ENCODE data around the gene ZBED1.

ZBED1 gene

GRCh38 chrX:2447484-2447883, 53.3 kb downstream of the ZBED1 start:
- TF ChIP-seq CTCF (conservative IDR thresholded peaks at IDR 0.05) (no peak), ZFX (IDR thresholded peaks at IDR 0.05) (no peak)

GRCh38 chrX:2446815-2447214, 54.0 kb downstream of the ZBED1 start:
- H3K27ac ChIP-seq: no peak overlapping the region
- TF ChIP-seq CTCF (conservative IDR thresholded peaks at IDR 0.05) (no peak), ZFX (IDR thresholded peaks at IDR 0.05) (no peak)

More at GRCh38 chrX:2447484-2447883, 53.3 kb downstream of the ZBED1 start:
- H3K27ac ChIP-seq: no peak overlapping the region

DNA sequence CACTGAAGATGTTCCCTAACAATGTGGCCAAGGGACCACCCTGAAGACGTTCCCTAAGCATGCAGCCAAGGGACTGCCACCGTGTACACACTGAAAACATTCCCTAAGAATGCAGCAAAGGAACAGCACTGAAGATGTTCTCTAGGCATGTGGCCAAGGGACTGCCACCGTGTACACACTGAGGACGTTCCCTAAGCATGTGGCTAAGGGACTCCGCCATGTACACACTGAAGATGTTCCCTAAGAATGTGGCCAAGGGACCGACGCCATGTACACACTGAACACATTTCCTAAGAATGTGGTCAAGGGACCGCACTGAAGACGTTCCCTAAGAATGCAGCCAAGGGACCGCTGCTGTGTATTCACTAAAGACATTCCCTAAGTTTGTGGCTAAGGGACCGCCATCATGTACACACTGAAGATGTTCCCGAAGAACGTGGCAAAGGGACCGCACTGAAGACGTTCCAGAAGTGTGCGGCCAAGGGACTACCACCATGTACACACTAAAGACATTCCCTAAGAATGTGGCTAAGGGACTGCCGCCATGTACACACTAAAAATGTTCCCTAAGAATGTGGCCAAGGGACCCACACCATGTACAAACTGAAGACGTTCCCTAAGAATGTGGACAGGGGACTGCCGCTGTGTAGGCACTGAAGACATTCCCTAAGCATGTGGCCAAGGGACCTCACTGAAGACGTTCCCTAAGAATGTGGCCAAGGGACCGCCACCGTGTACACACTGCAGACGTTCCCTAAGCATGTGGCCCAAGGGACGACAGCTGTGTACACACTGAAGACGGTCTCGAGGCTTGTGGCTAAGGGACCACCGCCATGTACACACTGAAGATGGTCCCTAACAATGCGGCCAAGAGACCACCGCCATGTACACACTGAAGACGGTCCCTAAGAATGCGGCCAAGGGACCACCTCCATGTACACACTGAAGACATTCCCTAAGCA, 54.8 kb downstream of the ZBED1 start:
- TF ChIP-seq CTCF (conservative IDR thresholded peaks at IDR 0.05) (no peak), ZFX (IDR thresholded peaks at IDR 0.05) (no peak)
- no peak overlapping the region for H3K27ac ChIP-seq

DNA sequence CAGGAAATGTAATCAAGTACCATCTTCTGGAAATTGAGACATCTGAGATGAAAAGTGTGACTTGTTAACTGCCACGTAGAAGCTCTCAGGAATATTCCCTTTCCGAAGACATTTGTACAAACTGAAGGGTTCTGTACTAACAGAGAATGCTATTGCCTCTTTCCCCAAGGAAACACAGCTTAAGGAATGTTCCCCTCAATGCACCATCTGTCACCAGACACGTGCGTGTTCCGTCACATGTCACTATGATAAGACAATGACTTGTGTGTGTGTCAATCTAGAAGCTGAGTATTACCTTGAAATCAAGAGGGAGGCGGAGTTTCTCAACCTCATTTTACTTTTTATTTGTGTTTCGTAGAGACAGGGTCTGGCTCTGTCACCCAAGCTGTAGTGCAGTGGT, 58.1 kb downstream of the ZBED1 start:
- TF ChIP-seq CTCF (conservative IDR thresholded peaks at IDR 0.05): no peak
- TF ChIP-seq ZFX (IDR thresholded peaks at IDR 0.05): no peak
- no peak overlapping the region for H3K27ac ChIP-seq

- TF ChIP-seq CTCF (conservative IDR thresholded peaks at IDR 0.05) (no peak), ZFX (IDR thresholded peaks at IDR 0.05) (no peak)
- no peak overlapping the region for H3K27ac ChIP-seq
These were observed 59.3 kb downstream of the ZBED1 start for GRCh38 chrX:2441466-2441865.

DNA sequence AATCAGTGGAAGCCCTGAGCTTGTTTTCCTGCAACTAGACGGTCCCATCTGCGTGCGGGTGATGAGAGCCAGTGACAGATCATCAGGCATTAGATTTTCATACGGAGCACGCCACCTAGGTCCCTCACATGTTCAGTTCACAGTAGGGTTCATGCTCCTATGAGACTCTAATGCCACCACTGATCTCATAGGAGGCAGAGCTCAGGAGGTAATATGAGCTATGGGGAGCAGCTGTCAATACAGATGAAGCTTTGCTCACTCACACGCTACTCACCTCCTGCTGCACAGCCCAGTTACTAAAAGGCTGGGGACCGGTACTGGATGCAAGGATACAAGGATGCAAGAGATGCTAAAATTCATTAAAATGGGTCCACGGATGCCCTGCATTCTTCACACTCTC, 61.2 kb downstream of the ZBED1 start:
- no peak overlapping the region for H3K27ac ChIP-seq
- TF ChIP-seq ZFX (IDR thresholded peaks at IDR 0.05) (no peak), CTCF (conservative IDR thresholded peaks at IDR 0.05) (no peak)
